A204.1 (cell line): ENCODE results near the gene CAPN13.

ENCODE experiments used
- FAIRE-seq: peaks from 2 replicates; lab custom pipeline; 2012; peaks lifted over from hg19 to GRCh38; lab: Jason Lieb, UNC

The CAPN13 gene

DNA sequence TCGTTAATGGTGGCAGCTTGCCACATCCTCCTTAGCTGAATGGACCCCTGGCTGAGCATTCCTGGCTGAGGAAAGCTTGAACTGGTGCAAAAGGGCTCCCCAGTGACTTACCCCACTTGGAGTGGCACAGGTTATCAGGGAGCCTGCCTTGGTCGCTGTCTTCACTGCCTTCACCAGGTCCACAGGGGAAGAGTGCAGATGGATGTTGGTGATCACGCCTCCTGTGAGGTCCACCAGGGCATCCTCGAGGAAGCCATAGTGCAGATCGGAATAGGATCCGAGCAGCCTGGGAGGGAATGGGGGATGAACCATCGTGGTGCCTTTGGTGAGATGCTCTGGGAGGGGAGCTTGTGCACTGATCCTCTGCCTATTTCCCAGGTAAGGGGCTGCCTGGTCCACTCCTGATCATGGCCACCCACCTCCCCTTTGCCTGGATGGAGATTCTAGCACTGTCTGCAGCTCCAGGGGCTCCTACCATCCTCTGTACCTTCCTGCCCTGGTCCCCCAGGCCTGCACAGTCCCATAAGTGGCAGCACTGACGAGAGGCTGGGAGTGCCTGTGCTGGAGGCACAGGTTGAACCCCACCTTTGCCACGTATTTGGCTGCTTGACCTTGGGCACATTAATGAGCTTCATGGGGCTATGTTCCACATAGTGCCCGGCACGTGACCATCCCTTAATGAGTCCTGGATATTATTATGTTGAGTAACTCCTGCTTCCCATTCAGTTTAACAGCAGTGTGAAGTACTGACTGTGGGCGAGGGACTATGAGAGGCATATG lies 43.0 kb downstream of the CAPN13 start:
- FAIRE-seq, result no peak

DNA sequence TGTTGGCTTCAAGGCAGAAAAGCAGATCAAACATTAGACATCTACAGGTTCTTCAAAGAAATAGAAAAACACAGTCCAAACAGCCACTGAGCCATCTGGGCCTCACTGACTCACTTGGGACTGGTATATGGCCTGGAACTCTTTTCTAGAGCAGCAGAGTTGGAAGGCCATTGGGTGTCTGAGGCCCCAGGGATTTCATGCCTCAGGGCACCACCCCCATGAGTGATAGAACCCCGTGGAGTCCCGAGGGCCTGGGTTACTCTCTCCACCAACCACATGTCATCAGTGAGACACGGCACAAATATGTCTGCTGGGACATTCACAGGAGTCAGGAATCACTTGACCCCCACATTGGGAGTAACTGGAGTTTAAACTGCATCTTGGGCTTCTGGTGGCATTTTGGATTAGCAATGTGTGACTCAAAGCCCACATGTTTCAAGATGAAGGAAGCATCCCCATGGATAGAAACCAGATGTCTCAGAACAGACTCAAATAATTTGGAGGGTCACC lies 44.0 kb downstream of the CAPN13 start:
- FAIRE-seq, result no peak

DNA sequence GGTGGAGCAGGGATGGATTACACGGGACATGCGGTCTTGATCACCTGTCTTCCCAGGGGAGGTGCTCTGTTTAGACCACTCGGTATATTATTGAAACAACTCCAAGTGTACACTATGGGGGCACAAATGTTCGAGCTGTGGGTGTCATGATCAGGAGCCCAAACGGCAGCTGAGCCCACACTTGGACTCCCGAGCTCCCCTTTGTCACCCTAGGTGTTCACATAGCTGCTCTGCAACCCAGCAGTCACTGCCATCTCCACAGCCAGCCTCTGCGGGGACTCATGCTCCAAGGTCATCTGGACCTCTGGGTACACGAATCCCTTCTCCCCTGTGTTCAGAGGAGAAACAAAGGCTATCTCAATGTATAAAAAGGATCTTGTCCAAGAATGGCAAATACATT lies 46.0 kb downstream of the CAPN13 start:
- FAIRE-seq, result no peak

DNA sequence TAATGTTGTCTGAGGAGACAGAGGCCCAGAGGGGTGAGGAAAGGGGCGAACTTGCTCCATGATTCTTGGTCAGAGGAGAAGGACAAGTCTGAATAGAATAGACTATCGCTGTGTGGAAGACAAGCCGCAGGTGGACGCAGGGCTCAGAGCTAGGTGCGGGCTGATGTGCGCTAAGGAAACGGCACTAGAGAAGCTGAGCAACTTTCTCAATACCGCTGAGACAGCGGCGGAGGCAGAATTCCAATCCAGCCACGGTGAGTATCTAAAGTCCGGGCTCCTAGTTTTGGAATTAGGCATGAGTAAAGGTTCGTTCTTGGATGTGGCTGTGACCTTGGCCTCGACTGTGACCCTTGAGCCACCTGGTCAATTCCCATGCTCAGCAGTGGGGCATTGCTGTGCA lies 47.8 kb downstream of the CAPN13 start:
- no peak for FAIRE-seq

DNA sequence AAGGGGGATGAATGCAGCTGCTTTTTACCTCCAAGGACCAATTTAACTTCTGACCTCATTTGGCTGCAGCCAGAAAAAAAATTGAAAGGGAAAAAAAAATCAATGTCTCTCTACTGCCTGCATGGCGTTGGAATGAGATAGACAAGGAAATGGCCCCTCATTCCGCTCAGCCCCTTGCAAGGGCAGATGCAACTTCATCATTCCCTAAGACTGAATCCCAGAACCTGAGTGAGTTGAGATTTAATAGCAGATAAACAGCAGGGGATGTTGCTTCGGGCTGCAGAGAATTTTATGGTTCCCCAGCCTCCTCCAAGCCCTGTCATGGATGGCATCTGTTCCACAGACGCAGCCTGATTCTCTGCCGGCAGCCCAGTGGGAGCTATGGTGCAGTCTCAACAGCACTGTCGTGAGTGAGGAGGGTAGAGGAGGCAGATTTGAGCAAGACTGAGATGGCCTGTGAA lies 49.0 kb downstream of the CAPN13 start:
- no peak for FAIRE-seq

DNA sequence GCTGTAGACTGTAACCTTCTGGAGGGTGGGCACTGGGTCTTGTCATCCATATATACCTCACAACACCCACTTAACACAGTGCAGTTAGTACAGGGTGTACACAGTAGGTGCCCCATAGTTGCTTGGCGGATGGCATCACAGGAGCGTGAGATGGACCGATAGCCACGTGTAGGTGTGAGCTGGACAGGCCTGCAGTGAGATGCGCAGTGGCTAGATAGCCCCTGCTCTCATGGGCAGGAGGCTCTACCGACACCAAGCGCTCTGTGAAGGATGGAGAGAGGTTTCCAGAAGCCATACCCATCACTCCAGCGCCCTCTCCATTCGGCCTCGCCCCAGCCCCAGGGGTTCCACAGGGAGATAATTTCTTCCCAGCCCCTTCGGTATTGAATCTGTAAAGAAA lies 49.5 kb downstream of the CAPN13 start:
- no peak for FAIRE-seq

DNA sequence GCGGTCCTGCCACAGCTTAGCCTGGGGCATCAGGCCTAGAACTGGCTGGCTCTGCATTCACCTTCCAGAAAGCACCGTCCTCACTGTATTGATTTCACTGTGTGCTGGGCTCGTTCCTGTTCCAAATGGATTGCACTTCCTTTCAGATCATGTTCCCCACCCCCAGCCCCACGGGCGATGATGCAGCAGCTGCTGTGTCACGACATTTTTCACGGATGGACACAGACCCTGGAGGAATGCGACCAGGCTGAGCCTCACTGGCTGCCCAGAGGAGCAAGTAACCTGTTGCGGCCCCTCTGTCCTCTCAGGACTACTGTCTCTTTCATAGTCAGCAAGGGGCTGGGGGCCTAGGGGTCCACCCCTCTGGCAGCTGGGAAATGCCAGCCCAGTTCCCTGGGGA lies 50.3 kb downstream of the CAPN13 start:
- no peak for FAIRE-seq

DNA sequence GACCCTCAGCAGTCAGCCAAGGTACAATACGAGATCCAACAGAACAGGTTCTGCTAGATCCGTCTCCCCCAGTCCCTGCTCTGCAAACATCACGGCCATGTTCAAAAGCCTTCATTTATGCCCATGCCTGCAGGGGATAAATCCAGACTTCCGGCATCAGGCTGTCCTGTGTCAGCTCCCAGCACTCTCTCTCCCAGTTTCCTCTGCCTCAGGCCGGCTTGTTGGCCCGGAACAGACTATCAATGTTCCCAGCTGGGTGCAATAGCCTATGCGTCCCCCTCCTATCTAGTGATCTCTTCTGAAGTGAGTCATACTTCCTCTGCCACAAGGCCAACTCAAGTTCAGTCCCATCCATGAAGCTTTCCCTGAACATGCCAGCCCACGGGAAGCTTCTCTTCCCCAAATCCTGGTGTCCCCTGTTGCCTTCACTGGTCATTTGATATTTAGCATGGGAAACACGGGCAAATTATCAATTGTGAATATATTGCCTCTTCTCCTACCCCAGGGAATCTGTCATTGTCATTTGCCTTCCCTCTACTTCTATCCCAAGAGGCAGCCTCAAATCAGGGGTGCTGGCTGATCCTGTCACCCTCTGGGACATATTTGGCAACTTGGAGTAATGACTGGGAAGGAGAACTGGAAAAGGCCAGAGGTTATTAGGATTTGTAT lies 51.1 kb downstream of the CAPN13 start:
- no peak for FAIRE-seq

DNA sequence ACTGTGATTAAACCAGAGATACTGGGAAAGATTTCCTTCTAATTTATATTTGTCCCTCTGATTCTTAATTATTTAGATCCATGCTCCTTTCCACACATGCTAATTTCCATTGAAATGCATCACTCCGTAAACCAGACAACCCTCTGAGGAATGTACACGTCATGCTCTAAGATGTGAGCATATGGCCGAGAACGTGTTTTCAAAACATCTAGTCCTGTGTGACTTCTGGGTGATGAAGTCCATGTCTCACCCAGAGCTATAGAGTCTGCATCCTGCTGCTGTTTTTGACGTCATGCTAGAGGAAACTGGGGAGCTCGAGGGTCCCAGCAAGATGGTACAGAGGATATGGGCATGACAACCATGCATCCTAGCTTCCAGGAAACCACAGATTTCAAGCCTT lies 53.6 kb downstream of the CAPN13 start:
- FAIRE-seq, result no peak

DNA sequence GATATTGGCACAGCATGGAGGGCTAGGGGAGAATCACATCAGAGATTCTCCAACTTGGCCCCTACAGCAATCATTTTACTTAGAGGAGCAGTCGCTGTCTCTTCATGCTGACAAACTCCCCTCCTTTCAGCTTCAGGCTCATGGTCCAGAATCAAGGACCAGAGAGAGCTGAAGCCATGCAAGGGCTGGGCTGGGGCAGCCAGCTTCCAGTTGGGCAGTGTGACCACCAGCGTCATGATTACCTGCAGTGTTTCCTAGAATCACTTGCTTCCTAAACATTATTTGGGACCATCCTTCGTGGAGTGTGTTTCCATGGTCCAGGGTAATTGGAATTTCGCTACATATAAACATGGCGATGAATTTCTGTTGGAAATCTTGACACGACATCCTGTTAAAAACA lies 54.4 kb downstream of the CAPN13 start:
- FAIRE-seq, result no peak

DNA sequence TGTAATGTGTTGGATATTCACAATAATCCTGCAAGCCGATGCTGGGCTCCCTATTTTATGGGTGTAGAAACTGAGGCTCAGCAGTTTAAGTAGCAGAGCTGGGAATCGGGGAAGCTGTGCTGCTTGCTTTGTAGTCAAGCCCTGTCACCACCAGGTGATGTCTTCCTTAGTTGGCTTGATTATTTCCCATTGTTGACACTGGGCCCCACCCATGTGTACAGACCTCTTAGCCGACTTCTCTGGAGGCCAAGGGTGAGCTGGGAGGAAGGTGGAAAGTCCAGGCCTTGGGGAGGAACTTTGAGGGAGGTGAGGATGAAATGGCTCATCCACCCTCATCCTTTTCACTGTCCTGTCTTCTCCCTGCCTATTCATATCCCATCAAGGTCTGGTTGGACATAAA lies 60.0 kb downstream of the CAPN13 start:
- FAIRE-seq, result no peak

DNA sequence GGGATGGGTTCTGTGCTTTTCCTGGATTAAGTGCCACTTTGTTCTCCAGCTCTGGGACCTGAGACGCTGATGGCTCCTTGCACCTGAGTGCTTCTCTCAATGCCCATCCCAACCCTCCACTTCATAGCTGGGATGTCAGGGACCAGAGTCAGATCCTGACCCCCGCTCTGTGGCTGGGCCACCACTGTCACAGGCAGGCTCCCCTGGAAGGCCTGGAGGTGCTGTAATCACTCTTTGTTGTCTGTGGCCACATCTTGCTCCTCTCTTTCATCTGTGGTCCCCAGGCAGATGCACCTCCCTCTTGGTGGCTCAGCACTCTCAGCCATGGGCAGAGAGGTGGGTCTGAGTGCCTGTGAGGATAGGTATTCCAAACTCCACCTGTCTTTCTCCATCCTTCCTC lies 62.4 kb downstream of the CAPN13 start:
- FAIRE-seq, result no peak

DNA sequence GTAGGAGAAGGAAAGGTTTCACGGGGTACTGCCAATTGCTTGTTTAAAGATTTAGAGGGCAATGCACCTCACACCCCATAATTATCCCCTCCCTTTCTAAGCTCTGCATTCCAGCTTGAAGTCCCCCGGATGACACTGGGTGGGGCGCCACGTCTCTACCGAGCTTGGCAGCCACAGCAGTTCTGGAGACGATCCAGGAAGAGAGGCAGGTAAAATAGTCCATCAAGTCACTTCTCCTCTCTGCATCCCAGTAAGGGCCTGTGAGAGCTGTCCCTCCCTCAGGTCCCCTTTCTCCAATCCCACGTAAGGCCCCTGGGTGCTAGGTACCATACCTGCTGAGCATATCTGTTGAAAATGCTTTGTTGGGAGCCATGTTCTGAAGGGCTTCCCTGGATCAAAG lies 65.7 kb downstream of the CAPN13 start:
- FAIRE-seq, result no peak

DNA sequence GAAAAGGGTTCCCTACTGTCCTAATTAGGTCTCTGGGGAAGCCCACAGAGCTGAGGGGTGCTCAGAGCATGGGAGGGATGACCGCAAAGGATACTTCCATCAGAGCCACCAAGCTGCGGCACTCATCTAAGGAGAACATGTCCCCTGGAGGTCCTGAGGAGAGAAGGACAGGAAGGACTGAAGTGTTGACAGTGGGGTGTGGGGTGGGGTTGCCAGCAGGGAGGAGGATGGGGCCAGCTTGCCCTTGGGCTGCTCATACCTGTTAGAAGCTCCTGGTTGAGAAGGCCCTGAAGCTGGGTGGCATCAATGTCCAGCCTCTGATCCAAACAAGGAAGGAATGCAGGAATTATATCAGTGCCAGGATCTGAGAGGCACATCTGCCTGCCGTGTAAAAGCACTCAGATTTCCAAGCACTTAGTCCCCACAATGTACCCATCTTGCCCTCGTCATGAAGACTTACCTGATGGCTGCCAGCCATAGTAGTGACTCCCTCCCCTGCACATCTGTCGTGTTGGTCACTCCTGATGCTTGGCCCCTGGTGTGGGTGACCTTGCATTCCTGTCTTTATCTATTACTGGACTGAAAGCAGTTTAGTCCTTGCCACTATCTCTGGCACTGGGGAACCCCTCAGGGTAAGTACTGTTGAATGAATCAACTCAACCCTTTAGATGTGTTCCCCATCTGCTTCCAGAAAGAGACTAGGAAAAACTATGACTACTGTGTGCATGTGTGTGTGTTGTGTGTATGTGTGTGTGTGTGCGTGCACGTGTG lies 68.9 kb downstream of the CAPN13 start:
- FAIRE-seq, result no peak

DNA sequence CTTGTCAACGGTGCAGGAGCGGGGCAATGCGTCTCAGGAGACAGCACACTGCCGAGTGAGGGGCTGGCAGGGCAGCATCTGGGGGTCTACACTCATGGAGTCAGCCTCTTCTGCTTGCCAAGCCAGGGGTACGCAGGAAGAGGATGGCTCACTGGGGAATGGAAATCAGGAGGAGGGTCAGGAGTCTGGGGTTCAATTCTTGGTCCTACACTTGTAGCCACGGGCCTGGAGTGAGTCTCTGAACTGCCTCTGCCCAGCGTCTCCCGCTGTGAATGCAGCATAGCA lies 70.0 kb downstream of the CAPN13 start:
- no peak for FAIRE-seq

DNA sequence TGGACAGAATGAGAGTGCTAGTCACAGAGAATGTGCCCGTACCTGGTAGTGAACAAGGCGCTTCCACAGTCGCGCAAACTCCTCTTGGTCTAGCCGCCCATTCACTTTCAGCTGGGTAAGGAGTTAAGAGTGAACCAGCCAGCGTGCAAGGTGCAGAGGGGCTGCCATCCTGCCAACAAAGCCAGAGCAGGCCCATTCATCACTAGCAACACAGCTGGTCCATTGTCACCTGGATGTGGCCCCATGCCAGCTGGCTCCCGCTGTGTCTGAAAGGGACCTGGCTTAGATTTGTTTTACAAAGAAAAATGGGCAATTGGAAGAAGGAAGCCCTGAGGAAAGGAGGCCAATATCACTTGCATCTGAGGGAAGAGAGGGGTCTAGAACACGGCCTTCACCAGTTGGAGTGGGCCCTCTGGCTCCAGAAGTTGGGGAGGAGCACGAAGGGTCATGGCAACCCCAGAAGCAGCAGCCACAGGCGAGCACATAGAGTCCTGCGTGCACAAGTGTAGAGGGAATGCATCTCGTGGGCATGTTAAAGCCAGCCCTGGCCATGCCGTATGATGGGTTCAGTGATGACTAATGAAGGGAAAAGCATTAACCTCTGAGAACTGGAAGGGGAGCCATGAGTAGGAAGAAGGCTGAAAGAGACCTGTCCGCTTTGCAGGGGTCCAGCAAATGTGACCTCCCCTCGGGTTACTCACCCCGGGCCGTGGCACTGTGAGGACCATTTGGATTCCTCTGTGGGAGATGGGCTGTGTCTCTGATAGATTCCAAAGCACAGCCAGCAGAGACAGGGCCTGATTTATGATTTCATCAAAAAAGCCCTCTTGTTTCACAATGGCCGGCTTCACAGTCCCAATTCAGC lies 70.6 kb downstream of the CAPN13 start:
- no peak for FAIRE-seq

DNA sequence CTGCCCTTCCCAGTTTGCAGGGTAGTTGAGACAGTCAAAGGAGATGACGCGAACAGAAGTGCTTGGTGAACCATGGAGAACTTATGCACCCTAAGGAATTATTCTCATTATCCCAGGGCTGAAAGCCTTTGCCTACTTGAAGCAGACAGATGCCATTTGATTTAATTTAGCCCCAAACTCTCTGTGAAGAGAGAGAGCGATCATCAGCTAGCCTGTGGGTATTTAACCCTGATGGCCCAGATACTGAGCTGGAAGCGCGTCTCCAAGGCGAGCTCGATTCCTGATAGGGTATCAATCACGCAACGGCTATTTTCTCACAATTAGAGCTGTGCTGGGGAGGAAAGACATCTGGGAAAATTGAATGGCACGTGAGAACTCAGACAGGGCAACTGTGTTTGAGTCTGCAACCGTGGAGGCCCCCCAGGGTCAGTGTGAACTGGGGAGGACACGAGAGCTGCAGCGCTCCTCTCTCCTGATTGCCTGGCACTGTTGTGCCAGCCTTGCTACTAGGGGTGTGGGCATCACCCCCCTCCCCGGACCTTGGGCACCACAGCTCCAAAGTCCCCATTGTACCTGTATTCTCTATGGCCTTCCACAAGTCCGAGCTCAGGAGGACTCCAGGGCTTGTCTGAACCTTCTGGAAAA lies 73.2 kb downstream of the CAPN13 start:
- no peak for FAIRE-seq

DNA sequence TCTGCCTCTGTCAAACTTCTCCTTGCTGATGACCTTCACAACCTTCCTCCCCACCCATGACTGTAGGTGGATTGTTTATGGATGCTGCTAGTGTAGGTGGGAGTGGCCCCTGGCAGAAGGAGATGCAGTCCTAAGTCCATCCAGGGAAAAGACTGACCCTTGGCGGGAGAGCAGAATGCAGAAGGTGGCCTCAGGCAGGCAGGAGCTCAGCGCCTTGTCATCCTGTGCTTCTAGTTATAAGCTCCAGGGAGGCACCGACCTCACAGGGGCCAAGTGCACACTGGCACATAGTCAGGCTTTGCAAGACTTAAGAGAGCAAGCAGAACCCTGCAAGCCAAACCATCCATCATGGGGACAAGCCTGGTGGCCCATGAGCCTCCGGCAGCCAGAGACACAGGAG lies 74.4 kb downstream of the CAPN13 start:
- FAIRE-seq, result no peak

DNA sequence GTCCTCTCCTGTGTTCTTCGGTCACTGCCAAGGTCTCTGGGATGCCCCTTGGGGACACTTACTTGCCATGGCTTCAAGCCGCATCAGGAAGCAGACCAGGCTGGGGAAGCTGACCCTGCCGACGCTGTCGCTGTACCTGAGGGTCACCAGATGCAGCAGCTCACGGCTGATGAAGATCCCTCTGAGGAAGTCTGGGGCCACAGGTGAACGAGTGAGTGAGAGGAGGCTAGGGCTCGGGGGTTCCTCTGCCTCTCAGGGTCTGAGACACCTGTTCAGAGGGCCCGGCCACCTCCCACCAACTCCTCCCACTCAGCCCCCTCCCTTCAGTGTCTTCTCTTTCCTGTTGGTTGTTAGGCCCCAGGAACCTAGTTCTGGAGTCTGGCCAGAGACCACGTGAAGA lies 74.9 kb downstream of the CAPN13 start:
- no peak for FAIRE-seq

DNA sequence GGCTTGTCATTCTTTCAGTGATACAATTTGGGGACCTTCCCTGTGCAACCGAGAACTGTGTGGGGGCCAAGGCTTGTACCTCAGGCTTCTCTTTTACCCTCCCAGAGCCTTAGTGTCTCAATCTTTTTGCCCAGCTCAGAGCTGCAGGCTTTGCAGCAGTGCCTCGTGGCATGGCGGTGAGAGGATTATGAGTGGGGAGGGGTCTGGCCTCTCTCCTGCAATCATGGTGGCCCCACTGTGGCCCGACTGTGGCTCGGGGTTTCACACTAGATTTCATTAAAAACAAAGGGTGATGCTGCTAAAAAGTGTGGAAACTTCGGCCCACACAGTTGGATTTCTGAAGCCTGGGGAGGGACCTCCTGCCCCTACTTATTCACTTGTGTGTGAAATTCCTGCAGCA lies 75.5 kb downstream of the CAPN13 start:
- no peak for FAIRE-seq

DNA sequence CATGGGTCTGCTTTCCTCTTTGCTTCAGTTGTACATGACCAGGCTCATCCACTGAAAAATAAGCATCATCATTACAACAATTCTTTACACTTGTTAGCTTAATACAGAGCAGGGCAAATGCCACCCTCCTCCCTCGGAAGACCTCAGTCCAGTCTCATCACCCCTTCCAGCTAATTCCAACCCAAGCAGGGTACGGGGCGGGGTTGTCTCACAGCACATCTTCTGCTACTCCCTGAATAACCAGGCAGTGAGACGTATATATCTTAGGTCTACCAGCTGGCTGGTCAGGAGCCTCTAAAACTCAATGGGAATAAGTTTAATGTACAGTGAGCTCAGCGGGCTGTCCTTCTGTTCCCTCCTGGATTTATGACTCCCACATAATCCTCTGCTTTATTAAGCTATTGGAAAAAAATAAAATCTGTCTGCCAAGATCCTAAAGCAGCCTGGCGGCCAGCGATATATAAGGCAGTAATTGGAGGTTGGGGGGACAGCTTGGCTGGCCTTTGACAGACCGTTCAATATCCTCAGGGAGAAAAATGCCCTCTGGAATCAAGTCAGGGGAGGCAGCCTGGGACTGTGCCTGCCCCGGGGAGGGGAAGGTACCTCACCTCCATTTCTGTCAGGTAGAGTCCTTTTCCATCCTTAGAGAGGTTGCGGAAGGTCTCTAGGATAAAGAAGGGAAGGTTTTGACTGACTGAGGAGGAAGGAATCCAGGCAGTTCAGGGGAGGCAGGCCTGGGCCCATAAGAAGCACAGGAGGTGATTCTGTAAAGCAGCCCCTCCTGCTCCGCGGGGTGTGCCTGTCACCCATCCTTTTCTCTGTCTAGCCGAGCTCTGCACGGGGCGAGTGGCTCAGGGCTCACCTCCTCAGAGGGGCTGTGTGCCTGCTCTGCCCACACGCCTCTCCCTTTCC lies 76.3 kb downstream of the CAPN13 start:
- FAIRE-seq, result no peak
